Esophagus squamous epithelium (tissue), 5 donors: ENCODE measurements around the gene OR10J1. TPM values are rescaled to one million over a fixed set of nuclear protein-coding genes. Genes with fewer than 3 reads are reported as not detected.
A peak's percentile ranks its signal among the peaks of the same experiment; 100 is the strongest.

Experiments used
- DNase-seq: peaks from one replicate; lab custom pipeline; 2025; lab: John Stamatoyannopoulos, UW
- H3K27ac ChIP-seq, 4 donors: fragments of 200-600 bp; sonication (generic); one replicate each; pipeline ENCODE4 v1.5.1; 2016 to 2019; ENCODE audit warnings: mild to moderate bottlenecking in 1 of 4
- H3K27me3 ChIP-seq, 4 donors: fragments of 200-600 bp; sonication (generic); 1 replicate in 3 of 4; 2 replicates in 1 of 4; pipeline versions ENCODE4 v1.5.1 to v1.6.0; 2017 to 2021; ENCODE audit warnings: antibody characterized with exemption in 1 of 4
- H3K36me3 ChIP-seq, 3 donors: fragments of 200-600 bp; sonication (generic); one replicate each; pipeline ENCODE4 v1.5.1; 2016 to 2019
- H3K4me1 ChIP-seq, 3 donors: fragments of 200-600 bp; sonication (generic); one replicate each; pipeline ENCODE4 v1.5.1; 2017 to 2019
- H3K4me3 ChIP-seq, 4 donors: fragments of 200-600 bp; sonication (generic); 1 replicate in 3 of 4; 2 replicates in 1 of 4; pipeline ENCODE4 v1.5.1; 2016 to 2019; ENCODE audit warnings: mild to moderate bottlenecking in 2 of 4, moderate library complexity in 1 of 4
- H3K9me3 ChIP-seq, 3 donors: fragments of 200-600 bp; sonication (generic); one replicate each; pipeline ENCODE4 v1.5.1; 2016 to 2019
- POLR2A ChIP-seq, 4 donors: fragments of 450-650 bp; IDR thresholded peaks; one replicate each; pipeline ENCODE4 v1.6.1; 2017; ENCODE audit warnings: antibody characterized with exemption in 4 of 4, mild to moderate bottlenecking in 4 of 4, moderate library complexity in 3 of 4
- WGBS, 2 donors: methylation state at CpG; one replicate each; pipeline ENCODE4 v1.1.5; 2018; 5-methylcytosine and 5-hydroxymethylcytosine counted together
- intact Hi-C: fragments of 100-400 bp; cut with DNase I; formaldehyde crosslinking; loops from one replicate; pipeline ENCODE4 v1.15.0; 2022
- total RNA-seq, 4 donors: library from RNA; depleted of rRNA; stranded (reverse); fragments of >200 nt; gene quantifications; one replicate each; pipeline ENCODE4 v1.1.0, GENCODE V29; 2016
- TF ChIP-seq, protein P1 (sequence below), 6 experiments: fragments of 450-650 bp in 4 of 6; fragments of 200-600 bp in 2 of 6; sonication (generic) in 2 of 6; IDR thresholded peaks; one replicate each; pipeline ENCODE4 v1.5.1; 2016 to 2019; ENCODE audit warnings: antibody characterized with exemption in 6 of 6, mild to moderate bottlenecking in 4 of 6, moderate library complexity in 4 of 6
- donor health status: DM: yes; HTN: yes; CAD: no.

Gene OR10J1
- total RNA-seq, 4 donors from 2014 or later: not detected

DNA sequence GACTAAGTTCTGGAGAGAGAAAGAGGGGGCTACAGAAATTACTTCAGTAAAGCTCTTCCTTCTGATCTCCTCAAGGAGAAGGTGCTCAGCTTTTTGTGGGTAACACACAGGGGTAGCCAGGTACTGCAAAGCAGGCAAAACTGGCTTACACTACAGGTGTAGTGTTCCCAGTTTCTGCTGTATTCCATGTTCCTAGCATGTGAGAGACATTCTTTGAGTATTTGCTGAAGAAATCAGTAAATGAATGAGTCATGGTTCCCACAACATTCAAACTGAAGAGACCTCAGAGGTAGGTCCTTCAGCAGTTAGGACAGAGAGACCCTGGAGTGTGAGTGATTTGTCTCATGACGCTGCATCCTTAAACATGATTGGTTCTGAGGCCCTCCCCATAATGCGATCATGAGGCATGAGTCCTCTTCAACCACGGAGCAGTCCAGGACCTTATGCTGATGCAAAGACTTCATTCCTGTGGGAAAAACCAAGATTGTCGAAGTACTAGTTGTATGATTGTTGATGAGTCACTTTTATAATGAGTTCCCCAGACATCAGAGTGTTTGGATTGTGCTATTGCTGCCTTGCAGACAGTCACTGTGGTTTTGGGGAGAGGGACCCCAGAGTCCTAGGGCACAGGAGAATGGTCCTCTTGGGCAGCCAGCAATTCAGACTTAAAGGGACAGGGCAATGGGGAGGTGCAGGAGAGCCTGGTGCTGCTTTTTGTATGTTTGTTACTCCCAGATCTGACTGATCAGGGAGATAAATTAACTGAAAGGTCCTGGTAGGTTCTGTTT lies 10.3 kb upstream of the OR10J1 start:
- DNase-seq: no peak
- WGBS, 2 donors: 64 to 71% methylated on average over 4 of the region's 4 CpGs
- intact Hi-C loops: no loop called here

DNA sequence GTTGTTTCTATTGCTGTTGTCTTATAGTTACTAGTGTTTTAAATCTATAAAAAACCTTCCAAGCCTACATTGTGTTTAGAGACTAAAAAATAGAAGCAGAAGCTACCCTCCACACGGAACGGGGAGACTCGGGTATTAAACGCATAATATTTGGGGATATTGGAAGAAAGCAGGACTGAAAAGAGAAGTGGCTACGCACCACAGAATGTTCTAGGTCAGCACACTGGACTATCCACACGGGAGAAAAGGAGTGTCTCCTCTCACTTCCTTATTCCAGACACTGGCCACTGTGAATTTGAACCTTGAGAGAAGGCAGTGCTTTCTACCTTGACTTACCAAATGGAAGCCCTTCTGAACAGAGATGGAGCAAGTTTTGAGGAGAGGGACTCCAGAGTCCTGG lies 8.5 kb upstream of the OR10J1 start:
- 70 to 83% methylated on average over 6 of the region's 6 CpGs for WGBS, 2 donors
- Histone ChIP-seq H3K9me3 (no peaks in the 10 kb centered on the region), H3K36me3 (no peaks in the 10 kb centered on the region), H3K27me3 (no peaks in the 10 kb centered on the region), H3K4me1 (no peaks in the 10 kb centered on the region), H3K4me3 (no peak overlapping the region), H3K27ac (no peak overlapping the region)
- intact Hi-C loops: no loop called here
- DNase-seq: no peak
- no peak for TF ChIP-seq POLR2A (IDR thresholded peaks at IDR 0.05)
- TF ChIP-seq, protein P1, sequence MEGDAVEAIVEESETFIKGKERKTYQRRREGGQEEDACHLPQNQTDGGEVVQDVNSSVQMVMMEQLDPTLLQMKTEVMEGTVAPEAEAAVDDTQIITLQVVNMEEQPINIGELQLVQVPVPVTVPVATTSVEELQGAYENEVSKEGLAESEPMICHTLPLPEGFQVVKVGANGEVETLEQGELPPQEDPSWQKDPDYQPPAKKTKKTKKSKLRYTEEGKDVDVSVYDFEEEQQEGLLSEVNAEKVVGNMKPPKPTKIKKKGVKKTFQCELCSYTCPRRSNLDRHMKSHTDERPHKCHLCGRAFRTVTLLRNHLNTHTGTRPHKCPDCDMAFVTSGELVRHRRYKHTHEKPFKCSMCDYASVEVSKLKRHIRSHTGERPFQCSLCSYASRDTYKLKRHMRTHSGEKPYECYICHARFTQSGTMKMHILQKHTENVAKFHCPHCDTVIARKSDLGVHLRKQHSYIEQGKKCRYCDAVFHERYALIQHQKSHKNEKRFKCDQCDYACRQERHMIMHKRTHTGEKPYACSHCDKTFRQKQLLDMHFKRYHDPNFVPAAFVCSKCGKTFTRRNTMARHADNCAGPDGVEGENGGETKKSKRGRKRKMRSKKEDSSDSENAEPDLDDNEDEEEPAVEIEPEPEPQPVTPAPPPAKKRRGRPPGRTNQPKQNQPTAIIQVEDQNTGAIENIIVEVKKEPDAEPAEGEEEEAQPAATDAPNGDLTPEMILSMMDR (IDR thresholded peaks at IDR 0.05): no peak

More for the DNA sequence above, 10.3 kb upstream of the OR10J1 start:
- H3K36me3 ChIP-seq: no peaks in the 10 kb centered on the region
- no peak for TF ChIP-seq POLR2A (IDR thresholded peaks at IDR 0.05)
- TF ChIP-seq, protein P1 (IDR thresholded peaks at IDR 0.05): no peak
- no peaks in the 10 kb centered on the region for H3K4me1 ChIP-seq
- H3K27me3 ChIP-seq: no peaks in the 10 kb centered on the region
- H3K4me3 ChIP-seq: no peak overlapping the region
- H3K27ac ChIP-seq: no peak overlapping the region
- no peaks in the 10 kb centered on the region for H3K9me3 ChIP-seq

DNA sequence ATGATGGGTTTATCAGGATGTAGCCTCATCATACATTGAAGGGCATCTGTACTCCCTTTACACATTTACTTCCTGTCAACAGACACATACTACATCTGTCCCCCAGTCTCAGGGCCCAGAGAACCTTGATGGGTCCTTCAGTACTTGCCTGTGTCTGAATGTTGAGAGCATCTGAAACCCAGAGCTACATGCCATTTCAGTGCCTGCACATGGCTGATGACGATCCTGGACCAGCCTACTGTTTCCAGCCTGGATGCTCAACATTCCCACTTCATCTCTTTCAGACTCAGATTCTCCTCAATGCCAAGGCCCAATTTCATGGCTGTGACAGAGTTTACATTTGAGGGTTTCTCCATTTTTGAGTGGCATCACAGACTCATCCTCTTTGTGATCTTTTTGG lies 7.6 kb upstream of the OR10J1 start, which contains the start of gene OR10J4:
TSS of gene OR10J4 (plus strand) at position 301 of the 400 bp plus-strand sequence.
- Histone ChIP-seq H3K4me3 (no peak within 1 kb of the TSS), H3K36me3 (no peaks in the 10 kb centered on the region), H3K4me1 (no peaks in the 10 kb centered on the region), H3K27me3 (no peaks in the 10 kb centered on the region), H3K9me3 (no peaks in the 10 kb centered on the region), H3K27ac (no peak within 1 kb of the TSS)
- TF ChIP-seq POLR2A (IDR thresholded peaks at IDR 0.05): no peak
- WGBS, 2 donors: 63 to 81% methylated on average over 1 of the region's 1 CpG
- intact Hi-C loops: no loop called here
- no peak for DNase-seq

DNA sequence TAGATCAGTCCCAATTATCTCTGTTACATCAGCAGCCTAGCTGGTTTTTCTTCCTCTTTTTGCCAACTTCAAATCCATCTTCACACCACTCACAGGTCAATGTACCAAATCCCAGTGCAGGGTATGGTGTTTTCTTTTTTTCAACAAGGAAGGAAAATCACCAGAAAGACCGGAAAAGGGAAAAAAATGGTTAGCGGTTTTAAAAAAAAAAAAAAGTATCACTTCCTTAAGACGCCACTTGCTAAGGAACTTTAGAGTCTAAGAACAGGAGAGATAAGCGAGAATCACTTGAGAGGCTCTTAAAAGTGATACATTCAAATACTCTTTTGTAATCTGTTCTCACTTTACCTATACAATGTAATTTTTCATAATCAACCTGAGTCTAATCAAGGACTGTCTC lies 3.1 kb upstream of the OR10J1 start:
- Histone ChIP-seq H3K36me3 (no peaks in the 10 kb centered on the region), H3K4me3 (no peak overlapping the region), H3K4me1 (no peaks in the 10 kb centered on the region), H3K27me3 (no peaks in the 10 kb centered on the region), H3K9me3 (no peaks in the 10 kb centered on the region), H3K27ac (no peak overlapping the region)
- TF ChIP-seq POLR2A (IDR thresholded peaks at IDR 0.05): no peak
- TF ChIP-seq, protein P1 (IDR thresholded peaks at IDR 0.05): no peak
- intact Hi-C loops: no loop called here
- 49 to 55% methylated on average over 4 of the region's 4 CpGs for WGBS, 2 donors
- DNase-seq: no peak

DNA sequence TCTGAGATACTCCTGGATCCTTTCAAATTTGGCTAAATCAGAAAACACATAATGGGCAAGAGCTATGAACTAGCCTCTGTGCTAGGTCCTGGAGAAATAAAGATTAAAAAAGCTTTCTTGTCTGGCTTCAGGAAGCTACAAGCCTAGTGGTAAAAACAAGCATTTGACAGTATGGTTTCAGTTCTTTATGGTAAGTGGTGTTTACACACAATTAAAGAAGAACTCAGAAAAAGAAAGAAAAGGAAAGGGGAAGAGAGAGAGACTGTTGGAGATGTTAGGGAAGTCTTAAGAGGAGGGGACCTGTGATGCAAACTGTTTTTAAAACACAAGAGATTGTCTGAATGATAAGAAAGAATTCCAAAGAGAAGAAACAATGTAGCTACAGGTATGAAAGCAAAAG lies 1.8 kb downstream of the OR10J1 start:
- no peaks in the 10 kb centered on the region for H3K9me3 ChIP-seq
- TF ChIP-seq, protein P1 (IDR thresholded peaks at IDR 0.05): no peak
- TF ChIP-seq POLR2A (IDR thresholded peaks at IDR 0.05): no peak

More for the DNA sequence above, 1.8 kb downstream of the OR10J1 start:
- DNase-seq: no peak
- Histone ChIP-seq H3K36me3 (no peaks in the 10 kb centered on the region), H3K27ac (peak overlapping the region in 1 of 4 donors; percentile 14), H3K27me3 (no peaks in the 10 kb centered on the region), H3K4me1 (no peaks in the 10 kb centered on the region), H3K4me3 (no peak overlapping the region)
- intact Hi-C loops: no loop called here
